A549 (cell line): ENCODE results near the gene GDF10. TPM values are rescaled to one million over a fixed set of nuclear protein-coding genes. Genes with fewer than 3 reads are reported as not detected.

ENCODE experiments used
- ATAC-seq, 2 experiments: fragments of 200-7000 bp in 1 of 2; fragments of >200 bp in 1 of 2; cut with Nextera tagmentation in 1 of 2; cut with Tn5 transposase in 1 of 2; 3 replicates each; pipeline versions ENCODE4 v1.8.0 to v1.9.1; 2018 to 2020; ENCODE audit warnings: mild to moderate bottlenecking in 1 of 2, moderate library complexity in 1 of 2
- CTCF ChIA-PET: fragments of 300-600 bp; sonication (Branson Sonifier 250); formaldehyde crosslinking; extraction: SDS; loops from one replicate; lab custom pipeline; 2021; ENCODE audit warnings: antibody characterized with exemption, inconsistent platforms; lab: Yijun Ruan, JAX
- POLR2A ChIA-PET: fragments of 350-600 bp; formaldehyde crosslinking; extraction: SDS; loops from one replicate; lab custom pipeline; 2021; ENCODE audit warnings: antibody characterized with exemption, inconsistent platforms; lab: Yijun Ruan, JAX
- DNase-seq, 2 experiments: peaks; one replicate each; pipeline versions ENCODE4 v3.0.0 to v3.0.0-alpha.2; 2011 to 2016; ENCODE audit warnings: low read depth in 1 of 2, low spot score in 1 of 2
- FAIRE-seq: peaks from 2 replicates; lab custom pipeline; 2011; peaks lifted over from hg19 to GRCh38; lab: Jason Lieb, UNC
- H3K27ac ChIP-seq, 2 experiments: fragments of >200 bp; sonication (Bioruptor Twin); formaldehyde crosslinking; 3 replicates each; pipeline ENCODE4 v1.5.1; 2016 to 2017
- H3K4me1 ChIP-seq: fragments of >200 bp; sonication (Bioruptor Twin); formaldehyde crosslinking; 3 replicates; pipeline ENCODE4 v1.6.1; 2016
- H3K4me2 ChIP-seq: fragments of >200 bp; sonication (Bioruptor Twin); formaldehyde crosslinking; 3 replicates; pipeline ENCODE4 v1.6.1; 2016
- H3K4me3 ChIP-seq: fragments of >200 bp; sonication (Bioruptor Twin); formaldehyde crosslinking; 3 replicates; pipeline ENCODE4 v1.5.1; 2016
- H3K9me3 ChIP-seq: fragments of >200 bp; sonication (Bioruptor Twin); formaldehyde crosslinking; 3 replicates; pipeline ENCODE4 v1.6.1; 2016
- BHLHE40 ChIP-seq: IDR thresholded peaks from 2 replicates; pipeline ENCODE4 v1.6.1; 2012; ENCODE audit warnings: low read depth, low read length, inconsistent platforms
- EHF ChIP-seq: fragments of 250-450 bp; sonication (Bioruptor Pico); IDR thresholded peaks from 2 replicates; pipeline ENCODE4 v1.5.0; 2020; ENCODE audit warnings: mild to moderate bottlenecking
- GATA3 ChIP-seq: IDR thresholded peaks from 2 replicates; pipeline ENCODE4 v1.6.1; 2012; ENCODE audit warnings: borderline replicate concordance
- HEYL ChIP-seq: fragments of 250-450 bp; sonication (Bioruptor Pico); IDR thresholded peaks from 2 replicates; pipeline ENCODE4 v1.8.0; 2021; ENCODE audit warnings: mild to moderate bottlenecking, moderate library complexity
- HOXA7 ChIP-seq: fragments of 250-450 bp; sonication (Bioruptor Pico); IDR thresholded peaks from 2 replicates; pipeline ENCODE4 v1.5.0; 2020; ENCODE audit warnings: mild to moderate bottlenecking, moderate library complexity
- HOXB13 ChIP-seq: fragments of 250-450 bp; sonication (Bioruptor Pico); IDR thresholded peaks from 2 replicates; pipeline ENCODE4 v1.5.0; 2020; ENCODE audit warnings: low read depth, mild to moderate bottlenecking, moderate library complexity
- HOXB5 ChIP-seq: fragments of 250-450 bp; sonication (Bioruptor Pico); IDR thresholded peaks from 2 replicates; pipeline ENCODE4 v1.5.0; 2020; ENCODE audit warnings: mild to moderate bottlenecking, moderate library complexity
- JUNB ChIP-seq: fragments of >200 bp; sonication (Bioruptor Twin); formaldehyde crosslinking; IDR thresholded peaks from 2 replicates; pipeline ENCODE4 v1.6.1; 2016
- KDM1A ChIP-seq: fragments of 200-600 bp; sonication (generic); IDR thresholded peaks from 2 replicates; pipeline ENCODE4 v1.6.1; 2016; ENCODE audit warnings: low read depth, mild to moderate bottlenecking
- MAZ ChIP-seq: fragments of 150-350 bp; IDR thresholded peaks from 2 replicates; pipeline ENCODE4 v1.6.1; 2014; ENCODE audit warnings: antibody characterized with exemption, low read depth, low read length, borderline replicate concordance
- MYC ChIP-seq: IDR thresholded peaks from 2 replicates; pipeline ENCODE4 v1.6.1; 2012; ENCODE audit warnings: mild to moderate bottlenecking, inconsistent platforms, low read length, improper control_type of control experiment, borderline replicate concordance
- NR3C1 ChIP-seq: fragments of >200 bp; sonication (Bioruptor Twin); formaldehyde crosslinking; IDR thresholded peaks from 3 replicates; pipeline ENCODE4 v1.6.1; 2017
- POLR2AphosphoS2 ChIP-seq: conservative IDR thresholded peaks from 2 replicates; pipeline ENCODE4 v1.6.1; 2012; ENCODE audit warnings: low read length, improper control_type of control experiment, inconsistent platforms
- RARB ChIP-seq: fragments of 250-450 bp; sonication (Bioruptor Pico); IDR thresholded peaks from 2 replicates; pipeline ENCODE4 v1.8.0; 2021; ENCODE audit warnings: mild to moderate bottlenecking, moderate library complexity
- RNF2 ChIP-seq: fragments of 200-600 bp; sonication (generic); IDR thresholded peaks from 2 replicates; pipeline ENCODE4 v1.6.1; 2016; ENCODE audit warnings: low read depth, mild to moderate bottlenecking, antibody characterized with exemption, moderate library complexity, borderline replicate concordance
- SREBF2 ChIP-seq: fragments of 450-650 bp; IDR thresholded peaks from 2 replicates; pipeline ENCODE4 v1.6.1; 2014; ENCODE audit warnings: mild to moderate bottlenecking, moderate library complexity
- TP53 ChIP-seq: fragments of 250-450 bp; sonication (Bioruptor Pico); IDR thresholded peaks from 2 replicates; pipeline ENCODE4 v1.5.0; 2021; ENCODE audit warnings: mild to moderate bottlenecking, moderate library complexity
- ZNF302 ChIP-seq: fragments of 250-450 bp; sonication (Bioruptor Pico); IDR thresholded peaks from 2 replicates; pipeline ENCODE4 v1.9.0; 2021; ENCODE audit warnings: inconsistent platforms, mild to moderate bottlenecking, moderate library complexity
- WGBS: methylation state at CpG from one replicate; pipeline ENCODE4 v1.1.6; 2017; ENCODE audit errors: missing lambda C conversion rate; 5-methylcytosine and 5-hydroxymethylcytosine counted together
- polyA plus RNA-seq, 4 experiments: library from polyadenylated mRNA; depleted of rRNA in 3 of 4; stranded (reverse); fragments of >200 nt; fragmentation: RNase III in 1 of 4; extraction: RNeasy Plus Mini Kit Qiagen cat#74134 plus additional on column Dnase treatment in 1 of 4; gene quantifications; 2 replicates in 3 of 4; 3 replicates in 1 of 4; pipeline ENCODE4 v1.2.3, GENCODE V29; 2011 to 2017
- TF ChIP-seq, protein P1 (sequence below): fragments of 450-650 bp; IDR thresholded peaks from 2 replicates; pipeline ENCODE4 v1.6.1; 2014; ENCODE audit warnings: antibody characterized with exemption
- TF ChIP-seq, protein P2 (sequence below): IDR thresholded peaks from 2 replicates; pipeline ENCODE4 v1.6.1; 2012; ENCODE audit warnings: low read depth, borderline replicate concordance
- TF ChIP-seq, protein P3 (sequence below): IDR thresholded peaks from 2 replicates; pipeline ENCODE4 v1.6.1; 2012

GDF10 gene
- polyA plus RNA-seq, 2 of the 4 experiments (the other 2 are of a cell fraction): 0.10 TPM; not detected in 1

DNA sequence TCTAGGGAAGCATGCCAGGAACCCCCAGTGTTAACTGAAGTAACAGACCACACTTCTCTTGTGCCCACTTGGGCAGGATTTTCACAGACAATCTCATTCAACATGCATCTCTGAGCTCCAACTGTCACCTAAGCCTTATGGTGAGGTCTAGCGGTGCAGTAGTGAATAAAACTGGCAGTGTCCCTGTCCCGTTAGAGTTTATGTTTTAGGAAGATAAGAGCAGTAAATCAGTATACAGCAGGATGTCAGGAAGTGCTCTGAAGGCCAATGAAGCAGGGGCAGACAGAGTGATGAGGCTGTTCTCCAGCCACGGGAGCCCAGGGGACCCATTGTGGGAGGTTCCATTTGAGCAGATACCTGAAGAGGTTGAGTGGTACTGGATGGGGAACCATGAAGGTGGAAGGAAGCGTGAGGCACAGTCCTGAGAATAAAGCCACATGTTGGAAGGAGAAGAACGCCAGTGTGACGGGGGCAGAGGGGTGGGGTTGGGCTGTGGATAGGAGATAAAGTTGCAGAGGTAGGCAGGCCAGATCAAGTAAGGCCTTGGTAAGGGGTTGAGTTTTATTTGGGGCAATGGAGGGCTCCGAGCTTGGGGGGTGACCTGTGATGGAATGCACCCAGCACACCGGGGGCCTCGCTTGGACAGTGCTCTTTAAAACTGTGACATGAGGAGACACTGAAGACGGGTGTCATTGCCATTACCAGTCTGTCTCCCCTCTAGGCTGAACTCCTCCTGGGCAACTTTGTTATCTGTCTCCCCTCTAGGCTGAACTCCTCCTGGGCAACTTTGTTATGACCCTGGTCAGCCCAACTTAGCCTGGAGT is 6.6 kb downstream of the GDF10 start (continued):
- TF ChIP-seq HOXA7 (CRISPR knock-in tag) (no peak), GATA3 (no peak), TP53 (CRISPR knock-in tag) (no peak)
- TF ChIP-seq, all 56 proteins: peak for 0

DNA sequence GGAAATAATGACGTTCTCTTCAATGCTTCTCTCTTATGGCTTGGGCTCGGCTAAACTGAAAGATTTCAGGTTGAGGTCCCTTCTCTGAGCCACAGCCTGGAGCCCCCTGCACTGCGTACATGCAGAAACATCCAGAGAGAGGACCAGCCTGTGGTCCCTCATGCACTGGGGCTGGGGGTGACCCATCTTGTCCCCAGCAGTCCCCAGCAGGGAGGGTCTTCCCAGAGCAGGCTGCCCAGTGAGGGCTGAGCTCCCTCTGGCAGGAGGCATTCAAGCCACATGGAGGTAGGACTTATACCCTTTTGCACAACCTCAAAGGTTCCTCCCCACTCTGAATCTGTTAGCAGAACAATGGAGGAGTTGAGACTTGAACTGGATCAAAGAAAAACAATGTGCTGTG is 7.4 kb downstream of the GDF10 start:
- Histone ChIP-seq H3K9me3 (no peaks in the 10 kb centered on the region), H3K4me1 (no peaks in the 10 kb centered on the region), H3K4me3 (no peak overlapping the region), H3K27ac (no peak overlapping the region)
- CTCF ChIA-PET: interaction anchor here (1.0 to 2.4 kb wide), 5 partner anchors 10 to 283 kb away, joined by 3 to 10 read pairs (median 4); no protein-coding TSS in a partner anchor
- WGBS: 26% methylated on average over 3 of the region's 3 CpGs
- POLR2A ChIA-PET: no interaction called here
- no peak for FAIRE-seq
- TF ChIP-seq NR3C1: no peak
- no peak for TF ChIP-seq GATA3
- no peak for TF ChIP-seq KDM1A
- TF ChIP-seq EHF (CRISPR knock-in tag): no peak
- TF ChIP-seq, protein P1, sequence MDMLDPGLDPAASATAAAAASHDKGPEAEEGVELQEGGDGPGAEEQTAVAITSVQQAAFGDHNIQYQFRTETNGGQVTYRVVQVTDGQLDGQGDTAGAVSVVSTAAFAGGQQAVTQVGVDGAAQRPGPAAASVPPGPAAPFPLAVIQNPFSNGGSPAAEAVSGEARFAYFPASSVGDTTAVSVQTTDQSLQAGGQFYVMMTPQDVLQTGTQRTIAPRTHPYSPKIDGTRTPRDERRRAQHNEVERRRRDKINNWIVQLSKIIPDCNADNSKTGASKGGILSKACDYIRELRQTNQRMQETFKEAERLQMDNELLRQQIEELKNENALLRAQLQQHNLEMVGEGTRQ: no peak
- no peak for TF ChIP-seq MAZ
- TF ChIP-seq POLR2AphosphoS2: no peak
- no peak for TF ChIP-seq ZNF302 (CRISPR knock-in tag)
- TF ChIP-seq HOXB13 (CRISPR knock-in tag): no peak
- TF ChIP-seq, protein P2, sequence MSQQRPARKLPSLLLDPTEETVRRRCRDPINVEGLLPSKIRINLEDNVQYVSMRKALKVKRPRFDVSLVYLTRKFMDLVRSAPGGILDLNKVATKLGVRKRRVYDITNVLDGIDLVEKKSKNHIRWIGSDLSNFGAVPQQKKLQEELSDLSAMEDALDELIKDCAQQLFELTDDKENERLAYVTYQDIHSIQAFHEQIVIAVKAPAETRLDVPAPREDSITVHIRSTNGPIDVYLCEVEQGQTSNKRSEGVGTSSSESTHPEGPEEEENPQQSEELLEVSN: no peak
- no peak for TF ChIP-seq MYC
- TF ChIP-seq, all 56 proteins: peak for 0
- ATAC-seq: no peak
- DNase-seq: no peak
- H3K4me2 ChIP-seq: no peak overlapping the region

DNA sequence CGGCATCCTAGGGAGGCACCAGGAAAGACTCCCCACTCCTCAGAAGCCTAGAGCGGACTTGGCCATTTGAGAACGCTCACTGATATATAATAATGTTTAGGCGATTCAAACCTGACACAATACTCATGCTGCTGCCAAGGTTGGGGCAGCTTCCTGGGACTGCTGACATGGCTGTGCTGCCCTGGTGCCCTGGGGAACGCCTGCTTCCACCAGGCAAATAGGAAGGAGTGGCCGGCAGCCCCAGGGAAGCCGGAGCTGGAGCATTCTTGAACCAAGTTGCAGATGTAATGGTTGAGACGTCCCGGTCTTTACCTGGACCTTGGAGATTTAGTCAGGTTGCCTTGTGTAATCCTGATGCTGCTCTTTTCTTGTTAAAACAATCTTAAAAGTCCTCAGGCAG is 8.8 kb downstream of the GDF10 start:
- no peak overlapping the region for H3K4me2 ChIP-seq
- no peaks in the 10 kb centered on the region for H3K9me3 ChIP-seq
- ChIA-PET POLR2A (no interaction called here), CTCF (interaction anchor here (1.0 to 8.2 kb wide), 3 partner anchors 226 to 284 kb away, joined by 3 to 213 read pairs (median 10); no protein-coding TSS in a partner anchor)
- no peak for TF ChIP-seq RNF2
- TF ChIP-seq EHF (CRISPR knock-in tag): no peak
- no peak for TF ChIP-seq POLR2AphosphoS2
- TF ChIP-seq, protein P3, sequence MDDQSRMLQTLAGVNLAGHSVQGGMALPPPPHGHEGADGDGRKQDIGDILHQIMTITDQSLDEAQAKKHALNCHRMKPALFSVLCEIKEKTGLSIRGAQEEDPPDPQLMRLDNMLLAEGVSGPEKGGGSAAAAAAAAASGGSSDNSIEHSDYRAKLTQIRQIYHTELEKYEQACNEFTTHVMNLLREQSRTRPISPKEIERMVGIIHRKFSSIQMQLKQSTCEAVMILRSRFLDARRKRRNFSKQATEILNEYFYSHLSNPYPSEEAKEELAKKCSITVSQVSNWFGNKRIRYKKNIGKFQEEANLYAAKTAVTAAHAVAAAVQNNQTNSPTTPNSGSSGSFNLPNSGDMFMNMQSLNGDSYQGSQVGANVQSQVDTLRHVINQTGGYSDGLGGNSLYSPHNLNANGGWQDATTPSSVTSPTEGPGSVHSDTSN: no peak
- TF ChIP-seq HOXB5 (CRISPR knock-in tag): no peak
- TF ChIP-seq BHLHE40: no peak
- no peak for TF ChIP-seq HEYL
- no peak for TF ChIP-seq RARB (CRISPR knock-in tag)
- TF ChIP-seq SREBF2: no peak
- TF ChIP-seq MAZ: no peak
- TF ChIP-seq JUNB: no peak
- no peak overlapping the region for H3K27ac ChIP-seq
- 51% methylated on average over 8 of the region's 9 CpGs for WGBS
- FAIRE-seq (no peak), DNase-seq (no peak), ATAC-seq (no peak)
- H3K4me3 ChIP-seq: no peak overlapping the region
- no peaks in the 10 kb centered on the region for H3K4me1 ChIP-seq
